WI38 (cell line): ENCODE results near the gene ADAM33.

Source experiments
- H3K4me3 ChIP-seq: 2 replicates; pipeline ENCODE4 v1.5.1; 2011; ENCODE audit warnings: low read depth, mild to moderate bottlenecking, control low read depth, low read length
- CTCF ChIP-seq: IDR thresholded peaks from 2 replicates; pipeline ENCODE4 v1.5.1; 2012; ENCODE audit warnings: low read depth, mild to moderate bottlenecking, control low read depth, low read length

Gene ADAM33

GRCh38 chr20:3699037-3699436 lies 17.2 kb upstream of the ADAM33 start:
- no peak for TF ChIP-seq CTCF
- H3K4me3 ChIP-seq = no peak overlapping the region

- no peak for TF ChIP-seq CTCF
- no peak overlapping the region for H3K4me3 ChIP-seq
Observed at GRCh38 chr20:3698591-3699001, 16.8 kb upstream of the ADAM33 start.

GRCh38 chr20:3697588-3698305 lies 15.9 kb upstream of the ADAM33 start:
- no peak for TF ChIP-seq CTCF

GRCh38 chr20:3696745-3697587 lies 15.2 kb upstream of the ADAM33 start:
- no peak overlapping the region for H3K4me3 ChIP-seq
- TF ChIP-seq CTCF = no peak

More at GRCh38 chr20:3697588-3698305, 15.9 kb upstream of the ADAM33 start:
- no peak overlapping the region for H3K4me3 ChIP-seq

- TF ChIP-seq CTCF = peak; percentile 47
- H3K4me3 ChIP-seq = no peak overlapping the region
Observed at GRCh38 chr20:3696200-3696599, 14.4 kb upstream of the ADAM33 start.

GRCh38 chr20:3694864-3695263 lies 13.1 kb upstream of the ADAM33 start:
- no peak overlapping the region for H3K4me3 ChIP-seq
- no peak for TF ChIP-seq CTCF

GRCh38 chr20:3693376-3693775 lies 11.6 kb upstream of the ADAM33 start:
- no peak overlapping the region for H3K4me3 ChIP-seq
- no peak for TF ChIP-seq CTCF
